SK-N-SH (cell line): ENCODE data around the gene ATP8A1. TPM values are rescaled to one million over a fixed set of nuclear protein-coding genes. Genes with fewer than 3 reads are reported as not detected.

ENCODE experiments used
- CTCF ChIA-PET: fragments of 300-600, 350-600 bp; formaldehyde crosslinking; extraction: SDS; loops from one replicate; lab custom pipeline; 2021; lab: Yijun Ruan, JAX
- POLR2A ChIA-PET: fragments of 350-600 bp; sonication (Branson Sonifier 250); formaldehyde crosslinking; extraction: SDS; loops from one replicate; lab custom pipeline; 2020; ENCODE audit warnings: antibody characterized with exemption, inconsistent platforms; lab: Yijun Ruan, JAX
- DNase-seq: peaks from one replicate; pipeline ENCODE4 v3.0.0; 2012
- H2AFZ ChIP-seq: fragments of 200-600 bp; sonication (generic); 2 replicates; pipeline ENCODE4 v1.8.1; 2016; ENCODE audit warnings: antibody characterized with exemption, mild to moderate bottlenecking, low read depth
- H3F3A ChIP-seq: fragments of 200-600 bp; sonication (generic); replicated peaks from 2 replicates; pipeline ENCODE3; 2016; ENCODE audit warnings: antibody characterized with exemption, mild to moderate bottlenecking; ENCODE audit not compliant: insufficient read depth
- H3K27ac ChIP-seq, 2 experiments: fragments of 200-500 bp in 1 of 2; fragments of 200-600 bp in 1 of 2; sonication (Bioruptor generic) in 1 of 2; sonication (generic), shearing (Covaris generic) in 1 of 2; 2 replicates each; pipeline versions ENCODE4 v1.5.1 to v1.6.1; 2014 to 2016; ENCODE audit warnings: low read depth in 2 of 2, inconsistent platforms in 1 of 2, low read length in 1 of 2, mild to moderate bottlenecking in 1 of 2, mixed read lengths in 1 of 2
- H3K27me3 ChIP-seq: fragments of 200-600 bp; sonication (generic), shearing (Covaris generic); 2 replicates; pipeline ENCODE4 v1.6.1; 2016; ENCODE audit warnings: mixed run types; ENCODE audit not compliant: insufficient read depth
- H3K36me3 ChIP-seq, 2 experiments: fragments of 200-500 bp in 1 of 2; fragments of 200-600 bp in 1 of 2; sonication (Bioruptor generic) in 1 of 2; sonication (generic) in 1 of 2; replicated peaks in 1 of 2; 2 replicates each; pipeline versions ENCODE3 to v1.5.1; 2014 to 2016; ENCODE audit warnings: low read length in 1 of 2, mild to moderate bottlenecking in 1 of 2; ENCODE audit not compliant: insufficient read depth in 2 of 2, control insufficient read depth in 1 of 2
- H3K4me1 ChIP-seq, 2 experiments: fragments of 200-500 bp in 1 of 2; fragments of 200-600 bp in 1 of 2; sonication (Bioruptor generic) in 1 of 2; sonication (generic), shearing (Covaris generic) in 1 of 2; 2 replicates each; pipeline versions ENCODE4 v1.5.1 to v1.6.1; 2014 to 2016; ENCODE audit warnings: low read depth in 1 of 2, low read length in 1 of 2, mixed run types in 1 of 2; ENCODE audit not compliant: insufficient read depth in 2 of 2, control insufficient read depth in 1 of 2
- H3K4me2 ChIP-seq: fragments of 200-600 bp; sonication (generic), shearing (Covaris generic); 2 replicates; pipeline ENCODE4 v1.6.1; 2017; ENCODE audit warnings: mixed run types
- H3K4me3 ChIP-seq, 2 experiments: fragments of 200-500 bp in 1 of 2; fragments of 200-600 bp in 1 of 2; sonication (Bioruptor generic) in 1 of 2; sonication (generic), shearing (Covaris generic) in 1 of 2; 2 replicates each; pipeline versions ENCODE4 v1.5.1 to v1.8.1; 2014 to 2016; ENCODE audit warnings: low read depth in 2 of 2, inconsistent platforms in 1 of 2, low read length in 1 of 2, mild to moderate bottlenecking in 1 of 2, mixed read lengths in 1 of 2, moderate library complexity in 1 of 2
- H3K79me2 ChIP-seq: fragments of 200-600 bp; sonication (generic); 2 replicates; pipeline ENCODE4 v1.8.1; 2017; ENCODE audit warnings: mild to moderate bottlenecking; ENCODE audit not compliant: insufficient read depth
- H3K9ac ChIP-seq: fragments of 200-600 bp; sonication (generic); 2 replicates; pipeline ENCODE4 v1.6.1; 2017; ENCODE audit warnings: mixed run types
- H3K9me2 ChIP-seq: fragments of 200-600 bp; sonication (generic); 2 replicates; pipeline ENCODE4 v1.6.1; 2017; ENCODE audit warnings: mixed run types
- H3K9me3 ChIP-seq: fragments of 200-600 bp; sonication (generic); 2 replicates; pipeline ENCODE4 v1.6.1; 2017; ENCODE audit warnings: mixed run types, mild to moderate bottlenecking, moderate library complexity
- H4K20me1 ChIP-seq: fragments of 200-600 bp; sonication (generic); 2 replicates; pipeline ENCODE4 v1.6.1; 2017; ENCODE audit warnings: mild to moderate bottlenecking, mixed run types; ENCODE audit not compliant: insufficient read depth
- CTCF ChIP-seq: fragments of 200-600 bp; sonication (generic); IDR thresholded peaks from 2 replicates; pipeline ENCODE4 v1.6.1; 2017; ENCODE audit warnings: antibody characterized with exemption, mild to moderate bottlenecking, moderate library complexity
- FOSL2 ChIP-seq: IDR thresholded peaks from 2 replicates; pipeline ENCODE4 v1.4.0; 2012; ENCODE audit warnings: low read depth, mild to moderate bottlenecking, moderate library complexity, borderline replicate concordance
- JUND ChIP-seq: IDR thresholded peaks from 2 replicates; pipeline ENCODE4 v1.4.0; 2012
- NFIC ChIP-seq: IDR thresholded peaks from 2 replicates; pipeline ENCODE4 v1.4.0; 2012; ENCODE audit warnings: borderline replicate concordance
- REST ChIP-seq: IDR thresholded peaks from 2 replicates; pipeline ENCODE4 v1.6.1; 2012; ENCODE audit warnings: mild to moderate bottlenecking, low read depth, low read length, moderate library complexity
- RXRA ChIP-seq: IDR thresholded peaks from 2 replicates; pipeline ENCODE4 v1.4.0; 2012; ENCODE audit warnings: low read depth, mild to moderate bottlenecking, borderline replicate concordance
- SMC3 ChIP-seq: IDR thresholded peaks from 2 replicates; pipeline ENCODE4 v1.6.1; 2012; ENCODE audit warnings: low read depth, low read length, improper control_type of control experiment
- TCF12 ChIP-seq: IDR thresholded peaks from 2 replicates; pipeline ENCODE4 v1.4.0; 2012
- WGBS: methylation state at CpG from one replicate; pipeline ENCODE4 v1.1.6; 2017; ENCODE audit warnings: low lambda C conversion rate; 5-methylcytosine and 5-hydroxymethylcytosine counted together
- polyA plus RNA-seq, 3 experiments: library from polyadenylated mRNA; depleted of rRNA; stranded (reverse); fragments of >200 nt; gene quantifications; 2 replicates each; pipeline ENCODE4 v1.2.3, GENCODE V29; 2012

Gene ATP8A1
- polyA plus RNA-seq, 1 of the 3 experiments (the other 2 are of a cell fraction): 0.38 TPM

GRCh38 chr4:42654631-42655268 is 2.2 kb downstream of the ATP8A1 start:
- no peak overlapping the region for H3K9ac ChIP-seq
- no peaks in the 10 kb centered on the region for H4K20me1 ChIP-seq
- H3K4me3 ChIP-seq: peak overlapping the region in 1 of 2 experiments; percentile 6; a peak in 1 of 4 replicates
- no peaks in the 10 kb centered on the region for H3K9me3 ChIP-seq
- peak overlapping the region in 1 of 2 experiments; percentile 34; a peak in 1 of 4 replicates for H3K27ac ChIP-seq
- peak overlapping the region; percentile 23; the same call in 1 of the 2 replicates for H2AFZ ChIP-seq
- ChIA-PET POLR2A (no interaction called here), CTCF (interaction anchor here (0.7 to 1.3 kb wide), 7 partner anchors 9 to 283 kb away, joined by 3 to 4 read pairs (median 3); no protein-coding TSS in a partner anchor)
- no peaks in the 10 kb centered on the region; the same call in 1 of the 2 replicates for H3K27me3 ChIP-seq
- peak; percentile 60; the same call in 1 of the 2 replicates for TF ChIP-seq FOSL2
- peak; percentile 53; the same call in 1 of the 2 replicates for TF ChIP-seq RXRA
- TF ChIP-seq NFIC: peak; percentile 64
- peak; percentile 11; the same call in 1 of the 2 replicates for TF ChIP-seq CTCF
- TF ChIP-seq SMC3: no peak
- peak; percentile 49 for TF ChIP-seq JUND
- no peak for TF ChIP-seq REST
- peak; percentile 48 for TF ChIP-seq TCF12
- no peak for DNase-seq
- H3K4me2 ChIP-seq: no peak overlapping the region
- H3F3A ChIP-seq: peaks cover 8% of the 10 kb centered on the region
- no peaks in the 10 kb centered on the region for H3K9me2 ChIP-seq
- WGBS: 94% methylated on average over 2 of the region's 2 CpGs
- no peaks in the 10 kb centered on the region for H3K79me2 ChIP-seq
- H3K4me1 ChIP-seq: peaks cover 11 to 20% of the 10 kb centered on the region in 2 experiments; a peak in 2 of 4 replicates
- H3K36me3 ChIP-seq: no peaks in the 10 kb centered on the region
